ENCODE measurements around the gene ZC3H7B.

Gene ZC3H7B

DNA sequence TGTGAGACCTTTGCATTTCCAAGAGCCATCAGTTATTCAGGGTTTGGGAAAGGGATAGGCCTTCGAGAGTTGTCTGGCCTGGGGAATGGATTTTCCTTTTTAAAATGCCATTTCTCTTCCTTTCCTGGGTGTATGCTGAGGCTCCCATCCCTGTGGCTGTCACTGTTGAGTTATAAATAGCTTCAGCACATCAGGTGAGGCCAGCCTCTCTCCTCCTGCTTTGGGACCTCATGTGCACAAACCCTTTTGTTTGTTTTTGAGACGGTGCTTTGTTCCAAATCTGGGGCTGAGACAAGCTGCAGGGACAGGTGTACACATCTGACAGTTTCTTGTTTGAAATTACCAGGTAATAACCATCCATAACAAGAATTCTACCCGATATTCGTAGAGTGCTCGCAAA is 81.8 kb downstream of the ZC3H7B start:
- DNase-seq (ENCODE audit: low spot score), result no peak
- TF ChIP-seq, protein P1, sequence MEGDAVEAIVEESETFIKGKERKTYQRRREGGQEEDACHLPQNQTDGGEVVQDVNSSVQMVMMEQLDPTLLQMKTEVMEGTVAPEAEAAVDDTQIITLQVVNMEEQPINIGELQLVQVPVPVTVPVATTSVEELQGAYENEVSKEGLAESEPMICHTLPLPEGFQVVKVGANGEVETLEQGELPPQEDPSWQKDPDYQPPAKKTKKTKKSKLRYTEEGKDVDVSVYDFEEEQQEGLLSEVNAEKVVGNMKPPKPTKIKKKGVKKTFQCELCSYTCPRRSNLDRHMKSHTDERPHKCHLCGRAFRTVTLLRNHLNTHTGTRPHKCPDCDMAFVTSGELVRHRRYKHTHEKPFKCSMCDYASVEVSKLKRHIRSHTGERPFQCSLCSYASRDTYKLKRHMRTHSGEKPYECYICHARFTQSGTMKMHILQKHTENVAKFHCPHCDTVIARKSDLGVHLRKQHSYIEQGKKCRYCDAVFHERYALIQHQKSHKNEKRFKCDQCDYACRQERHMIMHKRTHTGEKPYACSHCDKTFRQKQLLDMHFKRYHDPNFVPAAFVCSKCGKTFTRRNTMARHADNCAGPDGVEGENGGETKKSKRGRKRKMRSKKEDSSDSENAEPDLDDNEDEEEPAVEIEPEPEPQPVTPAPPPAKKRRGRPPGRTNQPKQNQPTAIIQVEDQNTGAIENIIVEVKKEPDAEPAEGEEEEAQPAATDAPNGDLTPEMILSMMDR (IDR thresholded peaks at IDR 0.05; ENCODE audit: extremely low read depth, missing control alignments), result no peak

- no peak for DNase-seq (ENCODE audit: low spot score)
- TF ChIP-seq, protein P1 (IDR thresholded peaks at IDR 0.05; ENCODE audit: extremely low read depth, missing control alignments), result no peak
Measured at GRCh38 chr22:41384128-41384527, 82.8 kb downstream of the ZC3H7B start.

GRCh38 chr22:41387341-41387740 is 86.0 kb downstream of the ZC3H7B start:
- DNase-seq (ENCODE audit: low spot score), result no peak
- TF ChIP-seq, protein P1 (IDR thresholded peaks at IDR 0.05; ENCODE audit: extremely low read depth, missing control alignments), result no peak

- no peak for DNase-seq (ENCODE audit: low spot score)
- TF ChIP-seq, protein P1 (IDR thresholded peaks at IDR 0.05; ENCODE audit: extremely low read depth, missing control alignments), result no peak
Measured at GRCh38 chr22:41394012-41394356, 92.7 kb downstream of the ZC3H7B start.

- DNase-seq (ENCODE audit: low spot score), result no peak
- TF ChIP-seq, protein P1 (IDR thresholded peaks at IDR 0.05; ENCODE audit: extremely low read depth, missing control alignments), result no peak
Measured at GRCh38 chr22:41395531-41396240, 94.4 kb downstream of the ZC3H7B start.

DNA sequence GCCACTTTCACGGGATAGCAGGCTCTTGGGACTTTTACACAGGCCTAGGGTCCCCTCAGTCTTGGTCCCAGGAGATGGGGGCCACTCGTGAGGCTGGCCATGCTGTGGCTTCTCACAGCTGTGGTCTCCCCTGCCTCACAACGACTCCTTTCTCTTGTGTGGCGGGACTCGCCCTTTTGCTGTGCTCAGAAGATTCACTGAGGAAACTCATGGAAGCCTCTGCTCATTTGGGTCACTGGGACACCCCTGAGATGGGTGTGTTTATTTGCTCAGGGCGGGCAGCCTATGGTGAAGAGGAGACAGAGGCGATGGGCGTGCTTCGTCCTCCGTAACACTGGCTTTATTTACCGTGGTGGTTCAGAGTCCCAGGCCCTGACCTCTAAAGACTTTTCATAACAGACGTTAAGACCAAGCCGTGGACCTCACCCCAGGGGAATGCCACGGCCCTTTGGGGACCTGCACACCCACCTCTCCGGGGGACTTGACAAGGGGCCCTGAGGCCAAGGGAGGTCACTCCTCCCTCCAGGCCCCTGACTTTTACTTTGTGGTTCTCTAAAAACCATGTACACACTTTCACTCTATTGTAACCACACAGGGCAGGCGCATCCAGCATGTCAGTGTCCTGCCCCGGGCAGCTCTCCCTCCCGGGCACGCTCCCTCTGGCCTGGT is 96.0 kb downstream of the ZC3H7B start:
- TF ChIP-seq, protein P1 (IDR thresholded peaks at IDR 0.05; ENCODE audit: extremely low read depth, missing control alignments), result no peak

GRCh38 chr22:41398921-41399320 is 97.6 kb downstream of the ZC3H7B start:
- TF ChIP-seq, protein P1 (IDR thresholded peaks at IDR 0.05; ENCODE audit: extremely low read depth, missing control alignments), result no peak
- DNase-seq (ENCODE audit: low spot score), result no peak

More for the DNA sequence above, 96.0 kb downstream of the ZC3H7B start:
- DNase-seq (ENCODE audit: low spot score), result no peak
